GM20000 (cell line): ENCODE results near the gene EHF.

ENCODE experiments used
- DNase-seq: peaks from one replicate; pipeline ENCODE4 v3.0.0; 2012; ENCODE audit warnings: low spot score
- TF ChIP-seq, protein P1 (sequence below): IDR thresholded peaks from 2 replicates; pipeline ENCODE4 v1.5.1; 2012; ENCODE audit warnings: mild to moderate bottlenecking, control low read depth; ENCODE audit errors: extremely low read depth, missing control alignments

EHF gene

DNA sequence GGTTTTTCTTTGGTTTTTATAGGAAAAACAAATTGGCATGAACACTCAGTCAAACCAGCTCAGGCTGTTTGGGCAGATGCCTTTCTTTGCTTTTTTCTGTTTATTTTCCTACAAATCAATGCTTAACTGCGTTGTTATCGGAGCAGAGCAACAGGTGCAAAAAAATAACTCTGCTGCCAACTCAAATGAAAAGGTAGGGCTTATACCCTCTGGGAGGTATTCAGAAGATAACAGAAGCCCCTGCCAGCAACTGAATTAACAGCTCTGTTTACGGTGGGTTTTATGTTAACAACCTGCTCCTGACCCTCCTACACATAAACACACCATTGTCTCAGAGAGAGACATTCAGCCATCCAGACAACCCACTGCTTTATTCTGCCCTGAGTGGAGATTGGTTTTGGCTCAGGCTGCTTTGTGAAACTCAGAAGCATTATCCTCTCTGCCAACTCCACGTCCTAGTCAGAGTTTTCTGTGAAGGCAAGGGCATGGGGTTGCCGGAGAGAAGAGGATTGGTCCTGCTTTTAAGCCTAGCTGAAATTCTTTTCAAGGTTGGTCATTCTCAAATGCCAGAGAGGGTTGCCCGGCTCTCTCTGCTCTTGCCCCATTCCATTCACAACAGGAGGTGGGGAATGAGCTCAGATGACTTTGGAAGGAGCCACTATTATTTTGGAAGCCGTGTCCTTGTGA lies 11.4 kb downstream of the EHF start:
- TF ChIP-seq, protein P1, sequence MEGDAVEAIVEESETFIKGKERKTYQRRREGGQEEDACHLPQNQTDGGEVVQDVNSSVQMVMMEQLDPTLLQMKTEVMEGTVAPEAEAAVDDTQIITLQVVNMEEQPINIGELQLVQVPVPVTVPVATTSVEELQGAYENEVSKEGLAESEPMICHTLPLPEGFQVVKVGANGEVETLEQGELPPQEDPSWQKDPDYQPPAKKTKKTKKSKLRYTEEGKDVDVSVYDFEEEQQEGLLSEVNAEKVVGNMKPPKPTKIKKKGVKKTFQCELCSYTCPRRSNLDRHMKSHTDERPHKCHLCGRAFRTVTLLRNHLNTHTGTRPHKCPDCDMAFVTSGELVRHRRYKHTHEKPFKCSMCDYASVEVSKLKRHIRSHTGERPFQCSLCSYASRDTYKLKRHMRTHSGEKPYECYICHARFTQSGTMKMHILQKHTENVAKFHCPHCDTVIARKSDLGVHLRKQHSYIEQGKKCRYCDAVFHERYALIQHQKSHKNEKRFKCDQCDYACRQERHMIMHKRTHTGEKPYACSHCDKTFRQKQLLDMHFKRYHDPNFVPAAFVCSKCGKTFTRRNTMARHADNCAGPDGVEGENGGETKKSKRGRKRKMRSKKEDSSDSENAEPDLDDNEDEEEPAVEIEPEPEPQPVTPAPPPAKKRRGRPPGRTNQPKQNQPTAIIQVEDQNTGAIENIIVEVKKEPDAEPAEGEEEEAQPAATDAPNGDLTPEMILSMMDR = no peak

DNA sequence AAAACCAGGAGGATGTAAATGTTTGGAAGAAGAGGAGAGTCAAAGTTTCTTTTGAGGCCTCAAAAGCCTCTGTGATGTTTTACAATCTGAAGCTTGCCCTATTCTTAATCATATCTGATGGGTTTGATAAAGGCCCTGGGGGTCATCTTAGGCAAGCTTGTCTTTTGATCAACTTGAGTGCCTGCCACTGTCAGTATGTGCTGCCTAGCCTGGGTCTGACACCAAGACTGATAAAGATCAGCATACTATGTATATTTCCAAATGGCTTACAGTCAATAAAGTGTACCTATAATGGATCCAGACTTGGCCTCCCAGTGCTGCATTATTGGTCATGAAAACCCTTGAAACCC lies 12.7 kb downstream of the EHF start:
- TF ChIP-seq, protein P1 = no peak
- no peak for DNase-seq

More for the DNA sequence above, 11.4 kb downstream of the EHF start:
- no peak for DNase-seq

DNA sequence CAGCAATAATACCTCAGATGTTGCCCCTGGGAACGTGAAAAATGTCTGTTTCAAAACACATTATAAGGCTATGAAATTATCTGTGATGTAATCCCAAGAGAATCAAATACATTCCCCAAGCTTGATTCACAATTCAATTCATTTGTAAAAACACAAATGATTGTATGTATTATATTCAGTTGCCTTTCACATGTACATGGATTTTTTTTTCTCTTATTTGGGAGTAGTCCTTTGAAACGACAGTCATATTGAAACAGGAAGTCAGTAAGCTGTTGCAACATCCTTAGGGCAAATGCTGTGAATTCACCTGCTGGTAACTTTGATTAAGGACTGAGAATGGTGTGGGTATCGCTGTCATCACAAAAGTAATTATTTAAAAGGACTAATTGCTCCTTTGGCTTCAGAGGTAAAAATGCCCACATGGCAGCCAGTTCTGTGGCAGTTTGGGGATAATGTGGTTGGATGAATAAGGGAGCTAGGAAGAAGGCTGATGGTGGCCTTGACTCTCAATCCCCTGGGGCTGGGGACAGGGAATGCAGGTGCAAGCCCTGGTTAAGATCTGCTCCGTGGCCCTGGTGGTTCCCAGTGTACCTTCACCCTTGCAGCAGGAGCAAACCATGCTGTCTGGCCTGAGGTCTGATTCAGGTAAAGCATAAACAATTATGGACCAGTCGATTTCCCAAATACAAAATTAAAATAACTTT lies 13.2 kb downstream of the EHF start:
- TF ChIP-seq, protein P1 = no peak
- DNase-seq = peak; percentile 25

DNA sequence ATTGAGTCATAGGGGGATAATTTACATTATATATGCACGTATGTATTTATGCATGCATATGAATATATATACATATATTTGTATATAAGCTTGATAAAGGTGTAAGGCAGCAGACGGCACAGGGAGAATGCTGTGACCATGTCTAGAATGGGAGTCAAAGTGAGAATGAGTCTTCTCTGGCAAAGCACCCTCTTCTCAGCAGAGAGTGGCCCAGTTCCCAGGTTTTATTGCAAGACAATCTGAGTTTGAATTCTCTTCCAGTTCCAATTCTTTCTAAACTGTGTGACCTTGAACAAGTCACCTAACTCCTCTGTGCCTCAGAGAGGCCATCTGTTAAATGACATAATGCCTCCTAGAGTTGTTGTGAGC lies 13.8 kb downstream of the EHF start:
- DNase-seq = no peak
- TF ChIP-seq, protein P1 = no peak

DNA sequence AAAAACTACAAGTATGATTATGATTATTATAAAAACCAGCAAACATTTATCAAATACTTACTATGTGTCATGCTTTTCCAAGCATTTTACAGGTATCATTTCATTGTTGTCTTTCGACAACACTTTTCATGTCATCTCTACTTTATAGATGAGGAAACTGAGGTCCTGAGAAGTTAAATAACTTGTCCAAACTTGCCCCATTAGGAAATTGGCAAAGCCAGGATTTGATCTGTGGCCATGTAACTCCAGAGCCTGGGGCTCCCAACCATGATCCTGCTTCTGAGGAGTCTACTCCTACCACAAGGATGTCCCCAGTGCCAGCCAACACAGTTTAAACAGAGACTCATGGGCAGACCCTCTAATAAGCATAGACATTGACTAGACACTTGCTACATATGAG lies 15.2 kb downstream of the EHF start:
- TF ChIP-seq, protein P1 = no peak

DNA sequence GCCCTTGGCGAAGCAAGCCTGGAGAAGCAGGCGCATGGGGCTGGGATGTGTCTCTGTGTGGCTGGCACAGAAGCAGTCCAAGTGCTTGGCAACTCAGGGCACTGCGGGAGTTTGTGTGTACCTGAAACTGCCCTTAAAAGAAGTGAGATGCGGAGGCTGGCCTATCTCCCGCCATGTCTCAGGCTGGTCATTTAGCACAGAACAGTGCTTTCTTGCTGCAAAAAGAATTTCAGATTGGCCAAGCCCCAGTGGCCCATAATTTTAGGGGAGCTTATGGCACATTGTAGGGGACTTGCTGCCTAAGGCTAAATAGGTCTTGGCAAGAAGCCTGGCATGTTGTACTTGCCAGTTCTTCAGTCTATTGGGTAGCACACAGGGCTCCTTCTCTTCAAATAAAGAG lies 16.4 kb downstream of the EHF start:
- DNase-seq = no peak
- TF ChIP-seq, protein P1 = no peak

More for the DNA sequence above, 15.2 kb downstream of the EHF start:
- no peak for DNase-seq

DNA sequence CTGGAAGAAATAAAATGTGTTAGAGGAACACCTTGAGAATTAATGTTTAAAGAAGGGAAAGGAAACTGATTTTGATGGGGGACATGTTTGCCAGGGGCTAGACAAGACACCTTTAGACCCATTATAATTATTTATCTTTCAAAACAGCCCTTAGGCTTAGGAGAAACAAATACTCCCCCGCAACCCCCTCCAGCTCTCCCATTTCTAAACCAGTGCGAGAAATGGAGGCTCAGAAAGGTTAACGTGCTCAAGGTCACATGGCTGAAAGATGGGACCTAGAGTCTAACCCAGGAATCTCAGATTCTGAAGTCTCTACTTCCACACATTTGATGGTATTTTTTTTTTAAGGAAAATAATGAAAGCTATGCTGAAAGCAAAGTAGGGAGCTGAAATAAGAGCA lies 18.0 kb downstream of the EHF start:
- DNase-seq = no peak
- TF ChIP-seq, protein P1 = no peak
